Right ventricle myocardium inferior (tissue), 1 donor: Measurements from ENCODE around the gene ADAMTS2. TPM values are rescaled to one million over a fixed set of nuclear protein-coding genes. Genes with fewer than 3 reads are reported as not detected.

Source experiments
- ATAC-seq: fragments of 200-7000 bp; cut with Tn5 transposase; one replicate; pipeline ENCODE4 v1.9.1; 2020; ENCODE audit warnings: mild to moderate bottlenecking, moderate library complexity
- DNase-seq: peaks from one replicate; pipeline ENCODE4 v3.0.0; 2021; ENCODE audit errors: missing footprints
- intact Hi-C: fragments of 100-400 bp; cut with DNase I; formaldehyde crosslinking; loops from one replicate; pipeline ENCODE4 v1.11.0; 2022
- total RNA-seq: library from RNA; stranded (reverse); fragmentation: NEBNext Ultra II Directional; extraction: Animal tissue kit (Norgen Biotek cat#: 25700); gene quantifications from one replicate; pipeline ENCODE4 v1.2.1, GENCODE V29; 2021
- donor health status: DM: no; HTN: yes; CAD: no; lungs with severe emphysema.

ADAMTS2 gene
- total RNA-seq, 1 donor from 2014 or later: 3.7 TPM

GRCh38 chr5:179306191-179307012 lies 38.9 kb downstream of the ADAMTS2 start:
- no peak for DNase-seq
- intact Hi-C loops: no loop called here
- no peak for ATAC-seq

- DNase-seq: no peak
- no peak for ATAC-seq
- intact Hi-C loops: no loop called here
Measured at GRCh38 chr5:179304871-179305270, 40.4 kb downstream of the ADAMTS2 start.

DNA sequence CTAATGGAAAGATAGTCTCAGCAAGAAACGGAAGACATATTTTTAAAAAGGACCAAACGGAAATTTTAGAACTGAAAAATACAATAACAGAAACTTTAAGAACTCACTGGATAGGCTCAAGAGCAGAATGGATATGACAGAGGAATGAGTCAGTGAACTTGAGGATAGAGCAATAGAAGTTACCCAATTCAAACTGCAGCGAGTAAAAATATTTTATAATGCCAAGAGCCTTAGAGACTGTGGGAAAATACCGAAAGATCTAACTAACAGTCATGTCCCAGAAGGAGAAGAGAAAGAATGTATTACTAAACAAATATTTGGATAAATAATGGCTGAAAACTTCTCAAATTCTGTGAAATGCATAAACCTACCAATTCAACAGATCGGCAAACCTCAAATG lies 40.8 kb downstream of the ADAMTS2 start:
- ATAC-seq: no peak
- intact Hi-C loops: no loop called here
- DNase-seq: no peak

- no peak for ATAC-seq
- no peak for DNase-seq
- intact Hi-C loops: no loop called here
Measured at GRCh38 chr5:179303451-179304200, 41.6 kb downstream of the ADAMTS2 start.

DNA sequence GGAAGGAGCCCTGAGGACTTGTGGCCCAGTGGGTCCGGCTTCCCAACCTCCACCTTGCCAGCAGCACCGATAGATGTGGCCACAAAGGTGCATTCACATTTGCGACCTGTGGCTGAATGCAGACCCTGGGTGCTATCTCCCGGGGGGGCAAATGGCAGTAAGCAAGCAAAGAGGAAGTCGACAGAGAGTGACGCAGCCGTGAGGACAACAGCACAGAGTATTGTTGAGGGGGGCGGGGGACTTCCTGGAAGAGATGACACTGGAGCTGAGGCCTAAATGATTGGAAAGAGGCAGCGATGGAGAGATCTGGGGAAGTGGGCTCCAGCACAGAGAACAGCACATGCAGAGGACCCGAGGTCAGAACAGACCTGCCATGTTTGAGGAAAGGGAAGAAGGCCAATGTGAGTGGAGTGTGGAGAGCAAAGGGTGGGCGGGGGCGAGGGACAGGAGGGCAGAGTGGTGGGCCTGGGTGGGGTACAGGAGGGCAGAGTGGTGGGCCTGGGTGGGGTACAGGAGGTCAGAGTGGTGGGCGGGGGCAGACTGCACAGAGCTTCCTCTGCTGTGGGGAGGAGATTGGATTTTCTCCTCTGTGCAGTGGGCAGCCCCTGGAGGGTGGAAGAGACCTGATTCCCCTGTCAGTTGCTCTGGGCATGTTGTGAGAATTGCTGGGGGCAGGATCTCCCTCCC lies 42.6 kb downstream of the ADAMTS2 start:
- DNase-seq (peak; percentile 64), ATAC-seq (no peak)

GRCh38 chr5:179301796-179302195 lies 43.5 kb downstream of the ADAMTS2 start:
- ATAC-seq: no peak
- intact Hi-C loops: no loop called here
- DNase-seq: peak; percentile 48

More for the DNA sequence above, 42.6 kb downstream of the ADAMTS2 start:
- intact Hi-C loops: no loop called here

DNA sequence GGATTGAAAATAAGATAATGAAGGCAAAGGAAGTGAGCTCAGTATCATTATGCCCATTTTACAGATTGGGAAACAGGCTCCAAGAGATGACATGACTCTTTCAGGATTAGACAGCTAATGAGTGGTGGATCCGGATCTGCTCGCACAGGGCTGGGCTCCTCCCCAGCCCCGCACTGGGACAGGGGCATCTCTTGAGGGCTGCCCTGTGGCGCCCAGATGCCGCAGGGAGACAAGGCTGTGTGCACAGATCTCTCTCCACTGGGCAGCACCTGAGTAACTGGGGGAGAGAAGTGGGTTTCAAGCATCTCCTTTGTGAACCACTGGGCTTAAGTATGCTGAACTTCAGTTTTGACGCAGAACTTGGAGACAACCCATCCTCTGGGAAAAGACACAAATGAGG lies 43.9 kb downstream of the ADAMTS2 start:
- DNase-seq (no peak), ATAC-seq (no peak)

DNA sequence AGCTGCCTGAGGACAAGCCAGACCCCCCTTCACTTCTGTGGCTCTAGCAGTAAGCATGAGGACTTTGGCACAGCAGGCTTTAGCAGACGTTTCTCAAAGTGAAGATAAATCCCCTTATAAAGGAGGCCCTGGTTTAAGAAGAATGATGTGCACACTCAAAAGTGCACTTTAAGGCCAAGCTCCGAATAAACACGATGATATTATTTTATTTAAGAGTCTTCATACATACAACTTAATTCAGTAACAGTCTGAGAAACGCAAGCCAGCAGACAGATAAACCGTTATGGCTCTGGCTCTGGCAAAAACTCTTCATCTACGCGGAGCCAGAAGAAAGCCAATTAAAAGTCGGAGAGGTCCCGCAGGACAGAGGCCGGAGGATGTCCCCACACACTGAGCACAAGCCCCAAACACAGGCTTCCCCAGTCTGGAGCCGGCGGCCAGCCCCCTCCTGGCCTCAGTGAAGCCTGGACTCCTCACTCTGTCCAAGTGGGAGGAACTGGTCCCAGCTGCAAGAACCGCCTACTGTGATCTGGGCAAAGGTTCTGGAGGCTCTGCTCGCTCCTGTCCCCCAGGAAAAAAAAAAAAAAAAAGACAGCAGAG lies 44.6 kb downstream of the ADAMTS2 start:
- intact Hi-C loops: no loop called here
- ATAC-seq (peak; percentile 90), DNase-seq (peak; percentile 68)

More for the DNA sequence above, 43.9 kb downstream of the ADAMTS2 start:
- intact Hi-C loops: no loop called here

GRCh38 chr5:179298181-179298993 lies 46.9 kb downstream of the ADAMTS2 start:
- DNase-seq (peak; percentile 37), ATAC-seq (no peak)
- intact Hi-C loops: no loop called here

DNA sequence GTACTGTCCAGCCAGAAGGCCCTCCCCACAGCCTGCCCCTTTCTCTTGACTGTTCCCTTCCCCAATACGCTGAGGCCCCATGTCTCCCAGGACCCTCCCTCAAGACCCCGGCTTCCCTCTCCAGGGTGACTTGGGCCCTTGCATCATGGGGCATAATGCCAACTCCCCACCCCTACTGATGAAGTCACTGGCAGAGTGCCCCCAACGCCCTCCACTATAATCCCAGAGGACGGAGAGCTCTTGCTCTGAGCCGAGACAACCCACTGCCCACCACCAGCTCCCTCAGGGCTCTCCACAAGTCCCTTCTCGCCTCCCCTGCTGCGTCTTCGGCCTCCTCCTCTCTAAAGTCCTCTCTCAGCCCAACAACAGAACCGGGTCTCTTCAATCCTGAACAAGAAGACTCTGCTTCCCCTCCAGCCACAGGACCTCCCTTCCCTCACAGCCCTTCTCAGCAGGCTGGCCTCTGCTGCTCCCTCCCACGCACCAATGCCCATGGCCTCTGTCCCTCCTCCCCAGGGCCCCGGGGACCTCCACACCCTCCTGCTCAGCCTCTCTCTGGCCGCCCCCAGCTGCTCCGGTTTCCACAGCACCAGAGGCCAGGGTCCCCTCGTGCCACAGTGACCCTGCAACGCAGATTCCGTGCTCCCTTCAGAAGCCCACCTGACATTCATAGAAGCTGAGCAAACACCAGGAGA lies 47.6 kb downstream of the ADAMTS2 start:
- ATAC-seq (no peak), DNase-seq (peak; percentile 50)
- intact Hi-C loops: no loop called here

- intact Hi-C loops: no loop called here
- ATAC-seq: no peak
- peak; percentile 41 for DNase-seq
Measured at GRCh38 chr5:179297026-179297425, 48.2 kb downstream of the ADAMTS2 start.

DNA sequence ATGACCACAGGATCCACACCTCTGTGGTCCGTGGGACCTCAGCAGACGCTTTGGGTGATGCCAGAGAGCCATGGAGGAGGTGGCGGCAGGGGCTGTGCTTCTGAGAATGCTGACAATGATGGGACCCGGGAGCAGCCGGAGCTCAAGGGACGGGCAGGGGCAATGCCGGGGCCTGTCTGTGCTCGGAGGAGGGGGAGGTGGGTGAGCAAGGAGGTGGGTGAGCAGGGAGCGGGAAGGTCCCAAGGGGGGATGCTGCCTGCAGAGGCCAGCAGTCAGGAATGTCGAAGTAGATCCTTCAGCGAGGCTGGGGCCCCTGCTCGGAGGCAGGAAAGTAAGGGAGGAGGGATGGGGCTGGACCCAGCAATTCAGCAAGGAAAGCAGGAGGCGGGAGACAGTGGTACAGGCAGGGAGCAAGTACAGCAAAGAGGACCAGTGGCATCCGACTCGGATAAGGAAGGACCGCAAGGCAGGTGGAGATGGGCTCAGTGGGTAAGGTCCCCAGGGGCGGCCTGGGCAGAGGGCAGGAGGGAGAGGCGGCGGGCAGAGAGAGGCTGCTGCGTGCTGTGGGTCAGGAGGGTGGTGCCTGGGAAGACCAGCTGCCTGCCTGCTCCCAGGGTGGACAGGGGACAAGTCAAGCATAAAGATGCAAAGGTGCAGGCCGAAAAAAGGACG lies 49.0 kb downstream of the ADAMTS2 start:
- intact Hi-C loops: no loop called here
- ATAC-seq: no peak
- DNase-seq: peak; percentile 53

- intact Hi-C loops: no loop called here
- DNase-seq (peak; percentile 28), ATAC-seq (no peak)
Measured at GRCh38 chr5:179295778-179296149, 49.5 kb downstream of the ADAMTS2 start.

GRCh38 chr5:179294891-179295777 lies 50.1 kb downstream of the ADAMTS2 start:
- ATAC-seq (peak; percentile 27), DNase-seq (peak; percentile 72)
- intact Hi-C loops: no loop called here

GRCh38 chr5:179294131-179294780 lies 51.0 kb downstream of the ADAMTS2 start:
- ATAC-seq: no peak
- intact Hi-C loops: no loop called here
- DNase-seq: peak; percentile 30
